ENCODE results near the gene KMT2E.
"Not testable (repeated sequence)": the region's sequence is repeated elsewhere in the genome, so short reads cannot be mapped to it uniquely, and the experiment has no call there.

Gene KMT2E

GRCh38 chr7:104983076-104983577, 30.9 kb upstream of the KMT2E start:
- H3K4me3 ChIP-seq (ENCODE audit: low read depth, low read length) = peak overlapping the region; percentile 75

GRCh38 chr7:104983578-104984539, 30.1 kb upstream of the KMT2E start:
- H3K4me3 ChIP-seq (ENCODE audit: low read depth, low read length) = peak overlapping the region; percentile 75

GRCh38 chr7:104984585-104985258, 29.3 kb upstream of the KMT2E start:
- H3K4me3 ChIP-seq (ENCODE audit: low read depth, low read length) = peak overlapping the region; percentile 75

GRCh38 chr7:104985259-104985617, 28.8 kb upstream of the KMT2E start:
- no peak overlapping the region for H3K4me3 ChIP-seq (ENCODE audit: low read depth, low read length)

GRCh38 chr7:104986628-104987259, 27.3 kb upstream of the KMT2E start:
- H3K4me3 ChIP-seq (ENCODE audit: low read depth, low read length) = no peak overlapping the region

GRCh38 chr7:104987403-104987802, 26.6 kb upstream of the KMT2E start:
- H3K4me3 ChIP-seq (ENCODE audit: low read depth, low read length) = not testable (repeated sequence)

- no peak overlapping the region for H3K4me3 ChIP-seq (ENCODE audit: low read depth, low read length)
Measured at GRCh38 chr7:104990983-104991382, 23.0 kb upstream of the KMT2E start.

GRCh38 chr7:104992306-104992705, 21.7 kb upstream of the KMT2E start:
- H3K4me3 ChIP-seq (ENCODE audit: low read depth, low read length) = no peak overlapping the region

GRCh38 chr7:104993217-104993862, 20.7 kb upstream of the KMT2E start:
- H3K4me3 ChIP-seq (ENCODE audit: low read depth, low read length) = no peak overlapping the region

GRCh38 chr7:104998040-104998752, 15.8 kb upstream of the KMT2E start:
- H3K4me3 ChIP-seq (ENCODE audit: low read depth, low read length) = no peak overlapping the region

- H3K4me3 ChIP-seq (ENCODE audit: low read depth, low read length) = no peak overlapping the region
Measured at GRCh38 chr7:105000200-105000599, 13.8 kb upstream of the KMT2E start.

- H3K4me3 ChIP-seq (ENCODE audit: low read depth, low read length) = no peak overlapping the region
Measured at GRCh38 chr7:105000927-105001336, 13.1 kb upstream of the KMT2E start.

- H3K4me3 ChIP-seq (ENCODE audit: low read depth, low read length) = no peak overlapping the region
Measured at GRCh38 chr7:105001652-105002184, 12.3 kb upstream of the KMT2E start.

GRCh38 chr7:105003275-105003674, 10.7 kb upstream of the KMT2E start:
- no peak overlapping the region for H3K4me3 ChIP-seq (ENCODE audit: low read depth, low read length)

GRCh38 chr7:105003872-105004510, 10.0 kb upstream of the KMT2E start:
- no peak overlapping the region for H3K4me3 ChIP-seq (ENCODE audit: low read depth, low read length)

GRCh38 chr7:105005006-105005405, 9.0 kb upstream of the KMT2E start:
- not testable (repeated sequence) for H3K4me3 ChIP-seq (ENCODE audit: low read depth, low read length)

GRCh38 chr7:105005486-105005885, 8.5 kb upstream of the KMT2E start:
- H3K4me3 ChIP-seq (ENCODE audit: low read depth, low read length) = not testable (repeated sequence)

- no peak overlapping the region for H3K4me3 ChIP-seq (ENCODE audit: low read depth, low read length)
Measured at GRCh38 chr7:105006367-105007136, 7.5 kb upstream of the KMT2E start.

GRCh38 chr7:105007298-105007697, 6.7 kb upstream of the KMT2E start:
- H3K4me3 ChIP-seq (ENCODE audit: low read depth, low read length) = no peak overlapping the region
